SH-SY5Y (cell line): ENCODE data around the gene FAM111B.
"Not testable (repeated sequence)": the region's sequence is repeated elsewhere in the genome, so short reads cannot be mapped to it uniquely, and the experiment has no call there.

Experiments used
- GATA2 ChIP-seq: IDR thresholded peaks from 2 replicates; pipeline ENCODE4 v1.6.1; 2011; ENCODE audit warnings: mild to moderate bottlenecking, low read depth, low read length
- GATA3 ChIP-seq: IDR thresholded peaks from 2 replicates; pipeline ENCODE4 v1.6.1; 2011; ENCODE audit warnings: low read depth, mild to moderate bottlenecking, low read length, moderate library complexity

Gene FAM111B, protein sequence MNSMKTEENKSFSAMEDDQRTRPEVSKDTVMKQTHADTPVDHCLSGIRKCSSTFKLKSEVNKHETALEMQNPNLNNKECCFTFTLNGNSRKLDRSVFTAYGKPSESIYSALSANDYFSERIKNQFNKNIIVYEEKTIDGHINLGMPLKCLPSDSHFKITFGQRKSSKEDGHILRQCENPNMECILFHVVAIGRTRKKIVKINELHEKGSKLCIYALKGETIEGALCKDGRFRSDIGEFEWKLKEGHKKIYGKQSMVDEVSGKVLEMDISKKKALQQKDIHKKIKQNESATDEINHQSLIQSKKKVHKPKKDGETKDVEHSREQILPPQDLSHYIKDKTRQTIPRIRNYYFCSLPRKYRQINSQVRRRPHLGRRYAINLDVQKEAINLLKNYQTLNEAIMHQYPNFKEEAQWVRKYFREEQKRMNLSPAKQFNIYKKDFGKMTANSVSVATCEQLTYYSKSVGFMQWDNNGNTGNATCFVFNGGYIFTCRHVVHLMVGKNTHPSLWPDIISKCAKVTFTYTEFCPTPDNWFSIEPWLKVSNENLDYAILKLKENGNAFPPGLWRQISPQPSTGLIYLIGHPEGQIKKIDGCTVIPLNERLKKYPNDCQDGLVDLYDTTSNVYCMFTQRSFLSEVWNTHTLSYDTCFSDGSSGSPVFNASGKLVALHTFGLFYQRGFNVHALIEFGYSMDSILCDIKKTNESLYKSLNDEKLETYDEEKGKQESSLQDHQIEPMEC

DNA sequence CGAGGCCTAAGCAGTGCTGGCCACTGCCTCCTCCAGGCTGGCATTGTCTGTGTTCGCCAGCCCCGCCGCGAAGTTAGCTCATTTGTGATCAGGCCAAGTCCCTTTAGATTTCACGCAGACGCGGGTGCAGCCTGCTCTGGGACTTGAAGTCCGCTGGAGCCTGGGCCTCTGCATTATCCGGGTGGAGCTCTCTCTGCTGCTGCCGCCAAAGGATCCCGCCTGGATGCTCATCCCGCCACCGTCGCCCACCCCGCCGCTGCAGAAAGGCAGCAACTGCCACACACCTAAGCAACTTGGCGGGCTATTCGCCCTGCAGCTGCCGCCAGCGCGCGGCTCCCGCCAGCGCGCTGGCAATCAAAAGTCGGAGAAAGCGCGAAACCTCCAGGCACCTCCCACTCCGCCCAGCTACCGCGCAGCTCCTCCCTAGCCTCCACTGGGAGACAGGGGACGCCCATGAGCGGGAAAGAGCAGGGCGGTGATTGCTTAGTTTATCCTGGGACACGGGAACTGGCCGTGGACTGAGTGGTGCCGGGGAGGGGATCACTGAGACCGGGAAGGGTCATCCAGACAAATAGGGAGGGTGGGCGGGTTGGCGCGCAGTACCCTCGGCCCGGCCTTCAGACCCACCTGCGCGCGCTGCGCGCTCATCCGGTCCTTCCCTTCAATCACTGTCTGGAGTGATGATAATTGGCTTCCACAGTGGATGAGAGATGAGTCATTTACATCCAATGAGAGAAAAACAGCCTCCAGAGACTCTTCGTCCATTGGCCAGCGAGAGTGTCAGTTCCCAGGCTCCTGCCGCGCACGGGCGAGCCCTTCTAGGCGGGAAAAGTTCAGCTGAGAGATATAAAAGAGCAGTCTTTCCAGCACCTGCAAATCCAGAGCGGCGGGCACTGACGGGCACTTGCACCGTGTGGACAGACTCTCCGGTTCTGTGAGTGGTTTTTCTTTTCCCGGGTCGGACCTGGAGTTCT lies at the start of gene FAM111B:
Gene FAM111B (plus strand): TSS at position 875 of the 974 bp plus-strand sequence. CDS start 2,389 bp downstream, outside the sequence.
- no peak for TF ChIP-seq GATA2
- no peak for TF ChIP-seq GATA3

DNA sequence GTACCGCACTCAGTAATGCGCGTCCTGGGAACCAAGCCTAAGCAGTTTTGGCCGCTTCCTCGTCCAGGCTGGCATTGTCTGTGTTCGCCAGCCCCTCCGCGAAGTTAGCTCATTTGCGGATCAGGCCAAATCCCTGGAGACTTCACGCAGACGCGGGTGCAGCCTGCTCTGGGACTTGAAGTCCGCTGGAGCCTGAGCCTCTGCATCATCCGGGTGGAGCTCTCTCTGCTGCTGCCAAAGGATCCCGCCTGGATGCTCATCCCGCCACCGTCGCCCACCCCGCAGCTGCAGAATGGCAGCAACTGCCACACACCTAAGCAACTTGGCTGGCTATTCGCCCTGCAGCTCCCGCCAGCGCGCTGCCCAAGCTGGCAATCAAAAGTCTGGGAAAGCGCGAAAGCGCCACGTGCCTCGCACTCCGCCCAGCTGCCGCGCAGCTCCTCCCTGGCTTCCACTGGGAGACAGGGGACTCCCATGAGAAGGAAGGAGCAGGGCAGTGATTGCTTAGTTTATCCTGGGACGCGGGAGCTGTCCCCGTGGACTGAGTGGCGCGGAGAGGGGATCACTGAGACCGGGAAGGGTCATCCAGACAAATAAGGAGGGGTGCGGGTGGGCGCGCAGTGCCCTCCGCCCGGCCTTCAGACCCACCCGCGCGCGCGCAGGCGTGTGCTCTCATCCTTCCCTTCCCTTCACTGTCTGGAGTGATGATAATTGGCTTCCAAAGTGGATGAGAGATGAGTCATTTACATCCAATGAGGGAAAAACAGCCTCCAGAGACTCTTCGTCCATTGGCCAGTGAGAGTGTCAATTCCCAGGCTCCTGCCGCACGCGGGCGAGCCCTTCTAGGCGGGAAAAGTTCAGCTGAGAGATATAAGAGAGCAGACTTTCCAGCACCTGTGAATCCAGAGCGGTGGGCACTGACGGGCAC lies 44.2 kb upstream of the FAM111B start:
- TF ChIP-seq GATA2 (no peak), GATA3 (no peak)

DNA sequence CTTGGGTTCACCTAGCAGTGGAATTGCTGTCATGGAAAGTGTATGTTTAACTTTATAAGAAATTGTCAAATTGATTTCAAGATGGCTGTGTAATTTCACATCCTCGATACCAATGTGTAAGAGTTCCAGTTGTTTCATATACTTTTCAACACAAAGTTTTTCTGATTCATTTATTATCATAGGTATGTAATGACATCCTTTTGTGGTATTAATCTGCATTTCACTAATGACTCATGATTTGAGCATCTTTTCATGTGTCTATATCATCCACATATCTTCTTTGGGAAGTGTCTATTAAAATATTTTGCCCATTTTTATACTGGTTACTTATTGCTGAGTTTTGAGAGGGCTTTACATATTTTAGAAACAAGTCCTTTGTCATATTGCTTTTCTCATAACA lies 38.0 kb upstream of the FAM111B start:
- TF ChIP-seq GATA2: no peak
- no peak for TF ChIP-seq GATA3

DNA sequence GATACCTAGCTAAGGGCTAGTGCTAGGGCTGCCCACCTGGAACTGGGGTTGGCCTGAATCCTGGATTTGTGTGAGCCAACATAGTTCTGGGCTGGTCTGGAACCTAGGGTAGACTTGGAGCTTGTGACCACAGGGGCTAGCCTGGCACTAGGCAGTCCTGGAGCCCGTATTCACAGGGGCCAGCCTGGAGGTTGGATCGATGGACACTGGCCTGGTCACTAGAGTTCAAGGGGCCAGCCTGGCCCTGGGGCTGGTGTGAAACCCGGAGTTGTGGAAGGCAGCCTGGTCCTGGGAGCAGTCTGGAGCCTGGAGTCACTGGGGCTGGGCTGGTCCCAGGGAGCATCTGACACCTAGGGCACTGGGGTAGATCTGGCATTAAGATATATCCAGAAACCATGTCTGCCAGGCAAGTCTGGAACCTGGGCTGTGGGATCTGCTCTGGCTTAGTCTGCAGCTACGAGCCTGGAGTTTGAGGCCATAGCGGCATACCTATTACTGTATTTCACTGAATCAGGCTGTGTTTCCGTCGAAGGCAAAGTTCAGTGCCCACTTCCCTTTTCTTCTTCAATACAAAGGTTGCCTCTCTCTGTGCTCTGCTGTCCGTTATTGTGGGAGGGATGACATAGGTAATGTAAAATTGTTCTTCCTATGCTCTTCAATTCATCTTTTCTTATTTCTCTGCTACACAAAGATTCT lies 30.0 kb upstream of the FAM111B start:
- TF ChIP-seq GATA2: no peak
- no peak for TF ChIP-seq GATA3

DNA sequence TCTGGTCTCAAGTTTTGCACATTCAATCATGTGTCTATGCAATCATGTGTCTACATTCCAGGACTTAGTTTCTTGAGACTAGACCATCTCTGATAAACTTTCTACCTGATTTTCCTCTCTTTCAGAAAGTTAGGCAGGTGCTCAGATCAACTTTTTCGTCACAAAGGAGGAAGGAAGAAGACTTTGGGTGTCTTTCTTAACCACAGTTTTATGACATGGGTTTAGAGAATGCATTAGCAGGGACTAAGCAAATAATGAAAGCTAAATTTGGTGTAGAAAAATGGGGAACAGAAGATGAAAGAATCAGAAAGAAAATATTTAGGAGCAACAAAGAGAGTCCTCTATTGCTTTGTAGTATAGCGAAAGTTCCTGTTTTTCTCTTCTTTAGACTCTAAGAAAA lies 28.6 kb upstream of the FAM111B start:
- TF ChIP-seq GATA3 (no peak), GATA2 (no peak)

DNA sequence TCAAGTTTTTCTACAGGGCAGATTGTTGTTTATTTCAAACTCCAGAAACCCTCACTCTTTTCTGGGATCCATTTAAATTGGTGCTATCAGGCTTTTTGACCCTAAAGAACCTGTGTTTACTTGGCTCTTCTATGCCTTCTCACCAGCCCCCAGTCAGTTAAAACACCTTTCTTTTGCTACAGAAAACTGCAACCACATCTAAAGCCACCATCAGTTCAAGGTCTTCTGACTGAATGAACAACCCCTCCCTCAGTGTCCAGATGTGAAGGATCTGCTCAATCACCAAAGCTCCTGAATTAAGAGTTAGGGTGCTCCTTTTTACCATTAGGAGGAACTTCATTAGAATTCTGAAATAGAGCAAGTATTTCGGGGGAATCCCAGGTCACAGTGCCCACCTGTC lies 28.0 kb upstream of the FAM111B start:
- TF ChIP-seq GATA2 (no peak), GATA3 (no peak)

DNA sequence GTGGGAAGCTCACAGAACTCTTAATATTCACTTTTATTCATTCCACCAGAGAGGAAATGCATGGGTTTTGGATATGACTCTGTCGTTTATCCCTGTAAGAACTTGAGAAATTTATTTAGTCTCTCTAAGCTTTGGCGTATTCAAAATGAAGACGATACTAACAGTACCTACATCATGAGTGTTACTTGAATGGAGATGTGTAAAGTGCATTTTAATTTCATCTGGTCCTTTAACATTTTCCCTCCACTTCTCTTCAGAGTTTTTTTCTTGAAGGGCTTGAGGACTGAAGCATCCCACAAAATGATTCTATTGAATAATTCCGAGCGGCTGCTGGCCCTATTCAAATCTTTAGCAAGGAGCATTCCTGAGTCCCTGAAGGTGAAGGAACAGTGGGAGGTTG lies 21.0 kb upstream of the FAM111B start, which contains the start of gene GLYATL1B:
Gene GLYATL1B (plus strand): TSS at position 301 of the 400 bp plus-strand sequence. CDS start 0 bp downstream, at position 301.
- TF ChIP-seq GATA2, GATA3: not testable (repeated sequence)

DNA sequence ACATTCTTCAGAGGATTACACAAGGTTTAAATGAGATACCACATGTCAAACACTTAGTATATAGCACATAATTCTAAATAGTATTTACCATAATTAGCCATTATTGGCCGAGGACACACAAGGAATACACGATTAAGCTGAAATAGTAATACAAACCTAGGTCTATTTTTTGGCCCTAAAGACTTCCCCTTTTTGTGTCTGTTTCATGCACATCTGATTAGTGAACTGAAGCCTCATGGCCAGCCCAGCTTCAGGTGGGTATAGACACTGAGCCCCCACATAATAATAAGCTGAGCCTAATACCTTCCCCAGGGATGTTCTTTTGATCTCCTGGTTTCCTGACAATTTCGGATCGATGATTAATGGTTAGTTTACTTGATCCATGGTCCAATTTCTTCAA lies 18.9 kb upstream of the FAM111B start:
- TF ChIP-seq GATA2 (no peak), GATA3 (no peak)

DNA sequence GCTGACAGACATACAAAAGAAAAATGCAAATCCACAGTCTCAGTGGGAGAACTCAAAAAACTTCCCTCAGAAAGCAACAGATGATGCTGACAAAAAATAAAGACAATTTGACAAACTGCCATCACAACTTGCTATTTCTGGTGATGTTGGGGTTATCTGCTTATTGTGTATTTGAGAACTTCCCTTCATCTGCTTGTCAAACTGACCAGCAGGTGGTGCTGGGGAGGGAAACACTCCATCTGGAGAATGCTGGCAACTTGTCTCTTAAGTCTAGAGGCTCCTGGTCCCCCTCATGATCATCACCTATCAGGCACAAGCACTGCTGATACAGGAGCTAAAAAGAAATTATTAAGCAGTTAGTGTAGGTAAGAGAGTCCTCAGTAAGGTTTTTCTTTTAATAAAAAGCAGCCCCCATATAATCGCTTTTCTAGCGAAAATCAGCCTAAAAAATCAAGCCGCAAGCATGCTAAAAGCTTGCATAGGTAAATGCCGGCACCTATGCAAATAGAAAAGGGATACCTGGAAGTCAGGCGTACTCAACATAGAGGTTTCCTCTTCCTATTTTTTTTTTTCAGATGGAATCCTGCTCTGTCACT lies 9.8 kb upstream of the FAM111B start:
- TF ChIP-seq GATA3: no peak
- TF ChIP-seq GATA2: no peak

DNA sequence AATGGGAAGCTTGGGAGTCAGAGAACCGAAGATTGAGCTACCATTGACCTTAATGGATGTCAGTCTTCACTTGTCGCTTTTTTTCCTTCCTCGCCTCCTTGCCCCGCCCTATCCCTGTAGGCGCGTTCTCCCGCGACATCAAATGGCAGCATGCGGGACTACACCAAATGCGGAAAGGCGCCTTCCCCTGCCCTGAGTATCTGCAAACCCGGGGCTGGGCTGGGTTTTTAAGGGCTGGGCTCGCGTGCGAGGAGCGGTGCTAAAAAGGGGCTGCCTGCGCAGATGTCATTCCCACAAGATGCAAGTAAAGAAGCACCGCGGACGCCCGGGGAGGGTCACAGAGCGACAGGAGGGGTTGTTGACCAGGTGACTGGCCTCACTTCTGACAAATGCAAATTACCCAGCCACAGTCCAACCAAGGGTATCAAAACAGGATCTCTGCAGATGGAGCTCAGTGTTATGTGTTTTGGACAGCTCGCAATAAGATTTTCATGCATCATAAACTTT lies 4.7 kb upstream of the FAM111B start:
- TF ChIP-seq GATA3 (no peak), GATA2 (no peak)

DNA sequence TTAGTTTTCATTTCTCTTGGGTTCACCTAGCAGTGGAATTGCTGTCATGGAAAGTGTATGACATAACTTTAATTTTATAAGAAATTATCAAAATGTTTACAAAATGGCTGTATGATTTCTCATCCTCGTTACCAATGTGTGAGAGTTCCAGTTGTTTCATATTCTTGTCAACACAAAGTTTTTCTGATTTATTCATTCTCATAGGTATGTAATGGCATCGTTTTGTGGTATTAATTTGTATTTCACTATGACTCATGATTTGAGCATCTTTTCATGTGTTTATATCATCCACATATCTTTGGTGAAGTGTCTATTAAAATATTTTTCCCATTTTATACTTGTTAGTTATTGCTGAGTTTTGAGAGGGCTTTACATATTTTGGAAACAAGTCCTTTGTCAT lies 5.5 kb downstream of the FAM111B start:
- TF ChIP-seq GATA3: no peak
- no peak for TF ChIP-seq GATA2

DNA sequence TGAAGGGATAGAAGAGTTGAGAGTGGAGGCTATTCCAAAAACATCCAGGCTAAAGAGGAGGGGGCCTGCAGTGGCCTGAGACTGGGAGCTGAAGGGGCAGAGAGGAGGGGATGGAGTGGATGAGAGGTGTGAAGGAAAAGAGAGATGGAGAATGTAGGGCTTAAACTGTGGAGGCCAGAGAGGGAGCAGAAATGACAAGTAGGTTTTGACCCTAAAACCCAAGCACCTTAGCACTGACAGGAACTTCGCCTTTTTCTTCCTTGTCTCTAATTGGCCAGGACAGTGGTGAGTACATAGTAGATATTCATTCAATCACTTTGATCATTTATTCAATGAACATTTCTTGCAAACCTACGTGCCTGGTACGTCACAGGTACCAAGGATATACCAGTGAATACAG lies 7.3 kb downstream of the FAM111B start:
- TF ChIP-seq GATA2 (no peak), GATA3 (no peak)

DNA sequence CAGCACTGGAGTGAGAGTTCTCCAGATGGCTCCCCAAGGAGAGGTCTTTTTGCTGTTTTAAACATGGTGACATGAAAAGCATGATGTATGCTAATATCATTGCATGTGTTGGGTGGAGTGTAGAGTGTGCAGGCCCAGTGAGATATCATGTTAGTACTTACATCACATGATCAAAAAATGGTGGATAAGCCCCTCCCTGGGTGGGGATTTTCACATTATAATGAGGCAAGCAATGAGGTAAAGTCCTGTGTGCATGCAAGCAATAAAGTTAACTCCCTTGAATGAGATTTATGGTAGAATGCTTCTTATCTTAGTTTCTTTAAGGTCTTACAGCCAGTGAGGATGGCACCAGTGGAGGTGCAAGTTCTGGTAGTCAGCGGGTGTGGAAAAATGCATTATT lies 8.5 kb downstream of the FAM111B start:
- TF ChIP-seq GATA3: no peak
- no peak for TF ChIP-seq GATA2
